GM18517 (cell line): ENCODE results near the gene SDF2L1.
A peak's percentile ranks its signal among the peaks of the same experiment; 100 is the strongest.

Source experiments
- ATAC-seq: cut with Tn5 transposase; IDR thresholded peaks from one replicate; pipeline ENCODE4 v1.9.1; 2021; ENCODE audit warnings: mild to moderate bottlenecking, moderate library complexity; ENCODE audit not compliant: unreplicated experiment

The SDF2L1 gene

GRCh38 chr22:21622011-21622918, 19.8 kb upstream of the SDF2L1 start:
- no peak for ATAC-seq

- ATAC-seq = no peak
Measured at GRCh38 chr22:21622919-21623647, 19.0 kb upstream of the SDF2L1 start.

GRCh38 chr22:21623648-21623970, 18.5 kb upstream of the SDF2L1 start:
- no peak for ATAC-seq

- no peak for ATAC-seq
Measured at GRCh38 chr22:21624120-21624879, 17.8 kb upstream of the SDF2L1 start.

GRCh38 chr22:21624880-21625791, 17.0 kb upstream of the SDF2L1 start:
- no peak for ATAC-seq

GRCh38 chr22:21626073-21626734, 15.9 kb upstream of the SDF2L1 start:
- ATAC-seq = no peak

GRCh38 chr22:21626735-21627469, 15.2 kb upstream of the SDF2L1 start:
- no peak for ATAC-seq

- ATAC-seq = no peak
Measured at GRCh38 chr22:21628386-21629254, 13.5 kb upstream of the SDF2L1 start.

- peak; percentile 73 for ATAC-seq
Measured at GRCh38 chr22:21629255-21630149, 12.6 kb upstream of the SDF2L1 start, which contains the start of gene YDJC. Gene YDJC, minus strand, starts transcription at chr22:21630022. Its CDS starts 8 bp downstream, at chr22:21630014.

GRCh38 chr22:21631025-21631424, 11.1 kb upstream of the SDF2L1 start:
- ATAC-seq = no peak

- ATAC-seq = no peak
Measured at GRCh38 chr22:21632237-21632895, 9.7 kb upstream of the SDF2L1 start, which contains the start of gene CCDC116. Gene CCDC116, plus strand, starts transcription at chr22:21632760. Its CDS starts 422 bp downstream, at chr22:21633182.

GRCh38 chr22:21632931-21633330, 9.2 kb upstream of the SDF2L1 start:
- no peak for ATAC-seq

- ATAC-seq = no peak
Measured at GRCh38 chr22:21633481-21633880, 8.6 kb upstream of the SDF2L1 start.

GRCh38 chr22:21634081-21634480, 8.0 kb upstream of the SDF2L1 start:
- no peak for ATAC-seq

- no peak for ATAC-seq
Measured at GRCh38 chr22:21634844-21635243, 7.3 kb upstream of the SDF2L1 start.

- ATAC-seq = no peak
Measured at GRCh38 chr22:21635771-21636510, 6.2 kb upstream of the SDF2L1 start.
